ENCODE data around the gene CYTH2. TPM values are rescaled to one million over a fixed set of nuclear protein-coding genes. Genes with fewer than 3 reads are reported as not detected.

The CYTH2 gene
- total RNA-seq, 3 donors from 2014 or later (not counting 1 experiment from before 2014, with no cell fraction given) = 38.5 to 44.1 (median 39.2) TPM

DNA sequence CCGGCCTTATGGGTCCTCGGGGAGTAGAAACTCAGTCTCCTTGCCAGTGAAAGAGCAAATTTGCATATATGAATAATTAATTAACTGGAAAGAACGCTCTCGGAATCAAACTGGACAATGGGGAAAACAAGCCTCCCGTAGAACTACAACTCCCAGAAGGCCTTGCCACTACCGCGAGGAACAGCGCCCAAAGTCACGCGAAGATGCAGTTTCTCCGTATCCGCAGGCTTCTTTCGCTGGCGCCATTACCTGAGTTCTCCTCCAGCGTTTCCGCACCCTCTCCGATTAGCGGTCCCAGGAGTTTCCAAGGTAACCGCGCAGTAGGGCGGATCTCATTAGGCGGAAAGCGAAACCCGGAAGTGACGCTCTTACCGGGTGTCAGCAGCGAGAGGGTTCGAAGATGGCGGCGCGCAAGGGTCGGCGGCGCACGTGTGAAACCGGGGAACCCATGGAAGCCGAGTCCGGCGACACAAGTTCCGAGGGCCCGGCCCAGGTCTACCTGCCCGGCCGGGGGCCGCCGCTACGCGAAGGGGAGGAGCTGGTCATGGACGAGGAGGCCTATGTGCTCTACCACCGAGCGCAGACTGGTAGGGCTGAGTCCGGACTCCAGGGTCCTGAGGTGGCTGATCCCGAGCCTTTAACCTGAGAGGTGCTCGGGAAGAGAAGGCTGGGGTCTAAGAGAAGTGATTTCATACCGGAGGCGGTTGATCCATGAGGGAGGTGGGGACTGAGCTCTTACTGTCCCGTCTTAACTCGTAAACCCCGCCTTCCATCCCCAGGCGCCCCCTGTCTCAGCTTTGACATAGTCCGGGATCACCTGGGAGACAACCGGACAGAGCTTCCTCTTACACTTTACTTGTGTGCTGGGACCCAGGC is 23.3 kb upstream of the CYTH2 start, which contains the start of gene GRWD1:
Gene GRWD1 (plus strand): TSS at position 378 of the 876 bp plus-strand sequence. CDS start 23 bp downstream, at position 401.
- peak; percentile 76 to 99 for DNase-seq

DNA sequence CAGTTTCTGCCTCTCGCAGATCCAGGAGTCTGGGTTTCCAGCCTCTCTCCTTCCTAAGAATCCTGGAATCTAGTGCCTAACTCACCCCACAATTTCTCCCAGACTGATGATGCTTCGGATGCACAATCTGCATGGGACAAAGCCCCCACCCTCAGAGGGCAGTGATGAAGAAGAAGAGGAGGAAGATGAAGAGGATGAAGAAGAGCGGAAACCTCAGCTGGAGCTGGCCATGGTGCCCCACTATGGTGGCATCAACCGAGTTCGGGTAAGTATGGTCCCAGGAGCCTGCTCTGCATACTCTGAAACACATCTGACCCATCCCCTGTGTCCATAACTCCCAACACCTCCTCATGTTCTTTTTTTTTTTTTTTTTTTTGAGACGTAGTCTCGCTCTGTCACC is 22.6 kb upstream of the CYTH2 start:
- Mint-ChIP-seq H3K36me3 (no peaks in the 10 kb centered on the region), H3K9me3 (no peaks in the 10 kb centered on the region), H3K4me3 (peak overlapping the region; percentile 93), H3K4me1 (peaks cover 30 to 33% of the 10 kb centered on the region in 2 donors), H3K27me3 (ENCODE audit: low read depth in 2 of 2) (peaks cover 5 to 17% of the 10 kb centered on the region in 2 donors), H3K27ac (peak overlapping the region; percentile 95 to 96)
- intact Hi-C loops (cut with micrococcal nuclease) = no loop called here
- peaks cover 17% of the 10 kb centered on the region for H3K27me3 ChIP-seq (ENCODE audit: control insufficient read depth, insufficient read depth, low read length)
- H3K27ac ChIP-seq (ENCODE audit: low read length) = peak overlapping the region; percentile 95
- DNase-seq = no peak
- H3K4me1 ChIP-seq (ENCODE audit: control insufficient read depth, insufficient read depth, low read length) = peaks cover 28% of the 10 kb centered on the region
- TF ChIP-seq CTCF (IDR thresholded peaks at IDR 0.05) = no peak
- WGBS (ENCODE audit: insufficient coverage) = 87% methylated on average over 6 of the region's 7 CpGs
- H3K36me3 ChIP-seq (ENCODE audit: control insufficient read depth, insufficient read depth, low read length) = peaks cover 33% of the 10 kb centered on the region
- ATAC-seq = no peak
- H3K9me3 ChIP-seq (ENCODE audit: control insufficient read depth, insufficient read depth, low read length) = no peaks in the 10 kb centered on the region
- H3K4me3 ChIP-seq (ENCODE audit: low read length) = peak overlapping the region; percentile 95

More for the DNA sequence above, 23.3 kb upstream of the CYTH2 start, which contains the start of gene GRWD1:
- Mint-ChIP-seq H3K27me3 (ENCODE audit: low read depth in 2 of 2) (peaks cover 9 to 20% of the 10 kb centered on the region in 2 donors), H3K4me1 (peaks cover 30 to 33% of the 10 kb centered on the region in 2 donors), H3K36me3 (no peaks in the 10 kb centered on the region), H3K9me3 (no peaks in the 10 kb centered on the region), H3K27ac (peak within 1 kb of the TSS; percentile 95 to 96), H3K4me3 (peak within 1 kb of the TSS; percentile 93)
- Histone ChIP-seq H3K27ac (ENCODE audit: low read length) (peak within 1 kb of the TSS; percentile 95), H3K36me3 (ENCODE audit: control insufficient read depth, insufficient read depth, low read length) (peaks cover 26% of the 10 kb centered on the region), H3K4me3 (ENCODE audit: low read length) (peak within 1 kb of the TSS; percentile 95), H3K4me1 (ENCODE audit: control insufficient read depth, insufficient read depth, low read length) (peaks cover 28% of the 10 kb centered on the region), H3K9me3 (ENCODE audit: control insufficient read depth, insufficient read depth, low read length) (no peaks in the 10 kb centered on the region), H3K27me3 (ENCODE audit: control insufficient read depth, insufficient read depth, low read length) (peaks cover 20% of the 10 kb centered on the region)
- ATAC-seq = peak; percentile 85 to 91 (median 88)
- no peak for TF ChIP-seq CTCF (IDR thresholded peaks at IDR 0.05)
- intact Hi-C loops (cut with micrococcal nuclease) = no loop called here
- under 1% methylated on average over 61 of the region's 61 CpGs for WGBS (ENCODE audit: insufficient coverage)

DNA sequence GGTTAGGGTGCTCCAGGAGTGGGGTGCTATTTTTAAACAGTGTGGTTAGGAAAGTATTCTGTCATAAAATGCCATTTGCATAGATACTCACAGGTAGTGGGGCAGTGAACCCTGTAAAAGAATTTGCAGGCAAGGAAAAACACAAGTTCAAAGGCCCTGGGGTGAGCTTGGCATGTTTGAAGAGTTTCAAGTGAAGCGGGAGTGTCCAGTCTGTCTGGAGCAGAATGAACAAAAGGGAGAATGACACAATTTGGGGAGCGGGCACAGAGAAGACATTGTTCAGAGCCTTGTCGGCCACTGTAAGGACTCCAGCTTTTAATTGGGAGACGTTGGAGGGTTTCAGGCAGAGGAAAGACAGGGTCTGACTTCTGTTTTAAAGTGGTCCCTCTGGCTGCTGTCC is 20.6 kb upstream of the CYTH2 start:
- no peak overlapping the region for H3K27ac Mint-ChIP-seq
- WGBS (ENCODE audit: insufficient coverage) = 97% methylated on average over 4 of the region's 4 CpGs
- H3K36me3 Mint-ChIP-seq = no peaks in the 10 kb centered on the region
- H3K4me3 Mint-ChIP-seq = no peak overlapping the region
- H3K27ac ChIP-seq (ENCODE audit: low read length) = no peak overlapping the region
- DNase-seq = no peak
- no peaks in the 10 kb centered on the region for H3K9me3 ChIP-seq (ENCODE audit: control insufficient read depth, insufficient read depth, low read length)
- intact Hi-C loops (cut with micrococcal nuclease) = no loop called here
- H3K4me3 ChIP-seq (ENCODE audit: low read length) = no peak overlapping the region
- peaks cover 0 to 9% of the 10 kb centered on the region in 2 donors for H3K27me3 Mint-ChIP-seq (ENCODE audit: low read depth in 2 of 2)
- no peaks in the 10 kb centered on the region for H3K9me3 Mint-ChIP-seq
- peaks cover 11% of the 10 kb centered on the region for H3K27me3 ChIP-seq (ENCODE audit: control insufficient read depth, insufficient read depth, low read length)
- H3K36me3 ChIP-seq (ENCODE audit: control insufficient read depth, insufficient read depth, low read length) = peaks cover 44% of the 10 kb centered on the region
- no peak for TF ChIP-seq CTCF (IDR thresholded peaks at IDR 0.05)
- no peak for ATAC-seq
- H3K4me1 ChIP-seq (ENCODE audit: control insufficient read depth, insufficient read depth, low read length) = peaks cover 28% of the 10 kb centered on the region
- H3K4me1 Mint-ChIP-seq = peaks cover 30 to 33% of the 10 kb centered on the region in 2 donors
